GM23338 (cell line): ENCODE measurements around the gene DDIT3. TPM values are rescaled to one million over a fixed set of nuclear protein-coding genes. Genes with fewer than 3 reads are reported as not detected.
A peak's percentile ranks its signal among the peaks of the same experiment; 100 is the strongest.

Source experiments
- ATAC-seq: fragments of 200-7000 bp; cut with Tn5 transposase; 3 replicates; pipeline ENCODE4 v1.9.1; 2020
- DNase-seq: peaks from one replicate; pipeline ENCODE4 v3.0.0-alpha.2; 2015; ENCODE audit warnings: low spot score
- H2AFZ ChIP-seq: fragments of 200-600 bp; sonication (generic); 2 replicates; pipeline ENCODE4 v1.8.0; 2016; ENCODE audit warnings: antibody characterized with exemption, mild to moderate bottlenecking, moderate library complexity
- H3F3A ChIP-seq: fragments of 200-600 bp; sonication (generic); replicated peaks from 2 replicates; pipeline ENCODE4 v1.8.0; 2017; ENCODE audit warnings: antibody characterized with exemption, mixed run types, low read depth
- H3K27ac ChIP-seq: fragments of 200-600 bp; sonication (generic); 2 replicates; pipeline ENCODE4 v1.6.1; 2016; ENCODE audit warnings: low read depth
- H3K27me3 ChIP-seq: fragments of 200-600 bp; sonication (generic); 2 replicates; pipeline ENCODE4 v1.8.0; 2016; ENCODE audit warnings: mild to moderate bottlenecking, mixed run types, moderate library complexity; ENCODE audit not compliant: insufficient read depth
- H3K36me3 ChIP-seq: fragments of 200-600 bp; sonication (generic); 2 replicates; pipeline ENCODE4 v1.8.0; 2016; ENCODE audit warnings: mild to moderate bottlenecking; ENCODE audit not compliant: insufficient read depth
- H3K4me1 ChIP-seq: fragments of 200-600 bp; sonication (generic); 2 replicates; pipeline ENCODE4 v1.8.0; 2016; ENCODE audit warnings: mild to moderate bottlenecking, moderate library complexity; ENCODE audit not compliant: insufficient read depth
- H3K4me2 ChIP-seq: fragments of 200-600 bp; sonication (generic); 2 replicates; pipeline ENCODE4 v1.7.1; 2017; ENCODE audit warnings: mixed run types
- H3K4me3 ChIP-seq: fragments of 200-600 bp; sonication (generic); 2 replicates; pipeline ENCODE4 v1.6.1; 2016; ENCODE audit warnings: mixed run types
- H3K79me2 ChIP-seq: fragments of 200-600 bp; sonication (generic); replicated peaks from 2 replicates; pipeline ENCODE4 v1.8.0; 2017; ENCODE audit warnings: mild to moderate bottlenecking; ENCODE audit not compliant: insufficient read depth
- H3K9me2 ChIP-seq: fragments of 200-600 bp; sonication (generic); 2 replicates; pipeline ENCODE4 v1.8.0; 2017; ENCODE audit not compliant: insufficient read depth
- H4K20me1 ChIP-seq: fragments of 200-600 bp; sonication (generic); replicated peaks from 2 replicates; pipeline ENCODE4 v1.8.0; 2017; ENCODE audit warnings: mild to moderate bottlenecking; ENCODE audit not compliant: insufficient read depth
- H3K27ac Mint-ChIP-seq: 2 replicates; pipeline ENCODE4 v1.8.0; 2020; ENCODE audit warnings: inconsistent platforms, mild to moderate bottlenecking, moderate library complexity, mixed read lengths
- H3K27me3 Mint-ChIP-seq: 3 replicates; pipeline ENCODE4 v1.8.0; 2022; ENCODE audit warnings: low read depth, mild to moderate bottlenecking, moderate library complexity, mixed read lengths, inconsistent platforms; ENCODE audit not compliant: insufficient read depth, poor library complexity
- H3K36me3 Mint-ChIP-seq: 3 replicates; pipeline ENCODE4 v1.8.0; 2021; ENCODE audit warnings: low read depth, mild to moderate bottlenecking, inconsistent platforms, moderate library complexity, mixed read lengths
- H3K4me1 Mint-ChIP-seq: 3 replicates; pipeline ENCODE4 v1.8.0; 2020; ENCODE audit warnings: mild to moderate bottlenecking, inconsistent platforms, mixed read lengths
- H3K4me3 Mint-ChIP-seq: 3 replicates; pipeline ENCODE4 v1.8.0; 2021; ENCODE audit warnings: moderate library complexity, mild to moderate bottlenecking, inconsistent platforms, mixed read lengths
- H3K9me3 Mint-ChIP-seq: 3 replicates; pipeline ENCODE4 v1.8.0; 2020; ENCODE audit warnings: moderate library complexity, mild to moderate bottlenecking, inconsistent platforms, mixed read lengths
- CREB1 ChIP-seq: fragments of 250-450 bp; sonication (Bioruptor Pico); IDR thresholded peaks from 2 replicates; pipeline ENCODE4 v1.5.0; 2020; ENCODE audit warnings: low read depth, mild to moderate bottlenecking, moderate library complexity
- JUNB ChIP-seq: IDR thresholded peaks from one replicate; pipeline ENCODE4 v1.6.1; 2016; ENCODE audit warnings: antibody characterized with exemption; ENCODE audit not compliant: unreplicated experiment
- NANOG ChIP-seq: IDR thresholded peaks from 2 replicates; pipeline ENCODE4 v1.6.1; 2016; ENCODE audit warnings: antibody characterized with exemption, borderline replicate concordance
- STAT1 ChIP-seq: IDR thresholded peaks from one replicate; pipeline ENCODE4 v1.6.1; 2016; ENCODE audit warnings: antibody characterized with exemption; ENCODE audit not compliant: unreplicated experiment
- ZNF114 ChIP-seq: fragments of 250-450 bp; sonication (Bioruptor Pico); IDR thresholded peaks from 2 replicates; pipeline ENCODE4 v1.5.0; 2020; ENCODE audit warnings: mild to moderate bottlenecking, moderate library complexity
- ZNF331 ChIP-seq: fragments of 250-450 bp; sonication (Bioruptor Pico); IDR thresholded peaks from 2 replicates; pipeline ENCODE4 v1.5.0; 2020; ENCODE audit warnings: low read depth, mild to moderate bottlenecking, moderate library complexity
- polyA plus RNA-seq: library from polyadenylated mRNA; unstranded; fragments of >200 nt; fragmentation: Nextera tagmentation; extraction: Ambion mirVana; gene quantifications from 2 replicates; pipeline ENCODE4 v1.2.1, GENCODE V29; 2016
- total RNA-seq: library from RNA; depleted of rRNA; stranded (reverse); fragments of >200 nt; shearing (Covaris generic); gene quantifications from 2 replicates; pipeline ENCODE4 v1.2.3, GENCODE V29; 2014
- TF ChIP-seq, protein P1 (sequence below): fragments of 250-450 bp; sonication (Bioruptor Pico); IDR thresholded peaks from 2 replicates; pipeline ENCODE4 v1.5.0; 2020; ENCODE audit warnings: mild to moderate bottlenecking, moderate library complexity
- TF ChIP-seq, protein P2 (sequence below), 2 experiments: fragments of 200-600 bp in 1 of 2; sonication (generic) in 1 of 2; conservative IDR thresholded peaks; 2 replicates each; pipeline versions ENCODE4 v1.5.1 to v1.6.1; 2016 to 2017; ENCODE audit warnings: antibody characterized with exemption in 2 of 2, low read depth in 2 of 2, mild to moderate bottlenecking in 2 of 2, moderate library complexity in 1 of 2

Gene DDIT3
- total and polyA plus RNA-seq, 2 experiments from 2014 or later, result 3.9 to 12.5 TPM

DNA sequence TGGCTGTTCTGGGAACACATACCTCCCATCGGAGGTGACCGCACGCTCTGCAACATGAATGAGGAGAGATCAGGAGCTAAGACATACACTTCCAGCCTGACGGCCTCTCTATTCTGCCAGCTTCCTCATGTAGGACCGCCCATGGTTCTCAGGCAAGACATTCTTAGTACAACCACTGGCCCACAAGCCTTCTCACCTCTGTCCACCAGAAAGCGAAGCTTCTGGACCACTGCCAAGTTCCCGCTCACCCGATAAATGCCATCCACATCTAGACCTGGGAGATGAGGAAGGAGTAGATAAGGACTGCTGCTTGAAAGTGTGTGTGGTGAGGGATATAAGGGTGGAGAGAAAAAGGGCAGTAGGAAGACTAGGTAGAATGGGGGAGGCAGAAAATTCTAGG is 45.9 kb downstream of the DDIT3 start:
- peak overlapping the region; percentile 75; the same call in 2 of the 3 replicates for H3K4me3 Mint-ChIP-seq
- peaks cover 57% of the 10 kb centered on the region for H3K27me3 ChIP-seq
- peak overlapping the region; percentile 98; the same call in 1 of the 2 replicates for H3K4me2 ChIP-seq
- DNase-seq (no peak), ATAC-seq (no peak)
- H3F3A ChIP-seq, result peaks cover 9% of the 10 kb centered on the region
- peaks cover 28% of the 10 kb centered on the region for H3K4me1 ChIP-seq
- no peak overlapping the region for H2AFZ ChIP-seq
- H4K20me1 ChIP-seq, result no peaks in the 10 kb centered on the region
- no peaks in the 10 kb centered on the region for H3K9me2 ChIP-seq
- H3K4me3 ChIP-seq, result peak overlapping the region; percentile 82
- H3K27ac Mint-ChIP-seq, result no peak overlapping the region
- H3K27me3 Mint-ChIP-seq, result peaks cover 58% of the 10 kb centered on the region
- H3K79me2 ChIP-seq, result no peaks in the 10 kb centered on the region
- no peaks in the 10 kb centered on the region for H3K36me3 ChIP-seq
- H3K4me1 Mint-ChIP-seq, result peaks cover 39% of the 10 kb centered on the region
- H3K27ac ChIP-seq, result no peak overlapping the region
- H3K9me3 Mint-ChIP-seq, result no peaks in the 10 kb centered on the region; the same call in 2 of the 3 replicates
- H3K36me3 Mint-ChIP-seq, result peaks cover 8% of the 10 kb centered on the region; the same call in 2 of the 3 replicates
- TF ChIP-seq CREB1 (CRISPR knock-in tag), result no peak

DNA sequence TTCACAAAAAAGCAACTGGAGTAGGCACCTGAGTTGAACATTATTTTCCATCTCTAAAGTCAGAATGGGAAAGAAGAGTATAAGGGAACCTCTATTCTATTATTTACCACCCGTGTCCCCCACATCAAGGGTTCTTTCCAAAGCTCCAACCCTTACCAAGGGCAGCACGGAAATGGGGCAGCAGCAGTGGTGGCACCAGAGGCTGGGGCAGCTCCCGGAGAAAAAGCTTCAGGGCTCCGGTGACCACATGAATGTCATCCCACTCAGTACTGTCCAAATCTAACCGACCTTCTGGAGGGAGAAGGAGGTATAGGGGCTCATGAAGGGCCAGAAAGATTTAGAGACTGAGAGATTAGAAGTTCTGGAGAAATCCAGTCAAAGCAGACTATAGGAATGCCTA is 46.4 kb downstream of the DDIT3 start:
- Histone ChIP-seq H4K20me1 (no peaks in the 10 kb centered on the region), H3K9me2 (no peaks in the 10 kb centered on the region), H3F3A (peaks cover 9% of the 10 kb centered on the region), H3K4me1 (peaks cover 28% of the 10 kb centered on the region), H3K4me2 (no peak overlapping the region), H3K27ac (no peak overlapping the region), H3K27me3 (peaks cover 57% of the 10 kb centered on the region), H3K79me2 (no peaks in the 10 kb centered on the region), H2AFZ (no peak overlapping the region), H3K4me3 (no peak overlapping the region), H3K36me3 (no peaks in the 10 kb centered on the region)
- peaks cover 8% of the 10 kb centered on the region; the same call in 2 of the 3 replicates for H3K36me3 Mint-ChIP-seq
- H3K4me1 Mint-ChIP-seq, result peaks cover 39% of the 10 kb centered on the region
- H3K4me3 Mint-ChIP-seq, result no peak overlapping the region; the same call in 2 of the 3 replicates
- no peak for ATAC-seq
- DNase-seq, result no peak
- H3K27ac Mint-ChIP-seq, result no peak overlapping the region
- TF ChIP-seq ZNF331 (CRISPR knock-in tag) (no peak), NANOG (no peak), STAT1 (no peak), ZNF114 (no peak), JUNB (no peak)
- TF ChIP-seq, protein P1, sequence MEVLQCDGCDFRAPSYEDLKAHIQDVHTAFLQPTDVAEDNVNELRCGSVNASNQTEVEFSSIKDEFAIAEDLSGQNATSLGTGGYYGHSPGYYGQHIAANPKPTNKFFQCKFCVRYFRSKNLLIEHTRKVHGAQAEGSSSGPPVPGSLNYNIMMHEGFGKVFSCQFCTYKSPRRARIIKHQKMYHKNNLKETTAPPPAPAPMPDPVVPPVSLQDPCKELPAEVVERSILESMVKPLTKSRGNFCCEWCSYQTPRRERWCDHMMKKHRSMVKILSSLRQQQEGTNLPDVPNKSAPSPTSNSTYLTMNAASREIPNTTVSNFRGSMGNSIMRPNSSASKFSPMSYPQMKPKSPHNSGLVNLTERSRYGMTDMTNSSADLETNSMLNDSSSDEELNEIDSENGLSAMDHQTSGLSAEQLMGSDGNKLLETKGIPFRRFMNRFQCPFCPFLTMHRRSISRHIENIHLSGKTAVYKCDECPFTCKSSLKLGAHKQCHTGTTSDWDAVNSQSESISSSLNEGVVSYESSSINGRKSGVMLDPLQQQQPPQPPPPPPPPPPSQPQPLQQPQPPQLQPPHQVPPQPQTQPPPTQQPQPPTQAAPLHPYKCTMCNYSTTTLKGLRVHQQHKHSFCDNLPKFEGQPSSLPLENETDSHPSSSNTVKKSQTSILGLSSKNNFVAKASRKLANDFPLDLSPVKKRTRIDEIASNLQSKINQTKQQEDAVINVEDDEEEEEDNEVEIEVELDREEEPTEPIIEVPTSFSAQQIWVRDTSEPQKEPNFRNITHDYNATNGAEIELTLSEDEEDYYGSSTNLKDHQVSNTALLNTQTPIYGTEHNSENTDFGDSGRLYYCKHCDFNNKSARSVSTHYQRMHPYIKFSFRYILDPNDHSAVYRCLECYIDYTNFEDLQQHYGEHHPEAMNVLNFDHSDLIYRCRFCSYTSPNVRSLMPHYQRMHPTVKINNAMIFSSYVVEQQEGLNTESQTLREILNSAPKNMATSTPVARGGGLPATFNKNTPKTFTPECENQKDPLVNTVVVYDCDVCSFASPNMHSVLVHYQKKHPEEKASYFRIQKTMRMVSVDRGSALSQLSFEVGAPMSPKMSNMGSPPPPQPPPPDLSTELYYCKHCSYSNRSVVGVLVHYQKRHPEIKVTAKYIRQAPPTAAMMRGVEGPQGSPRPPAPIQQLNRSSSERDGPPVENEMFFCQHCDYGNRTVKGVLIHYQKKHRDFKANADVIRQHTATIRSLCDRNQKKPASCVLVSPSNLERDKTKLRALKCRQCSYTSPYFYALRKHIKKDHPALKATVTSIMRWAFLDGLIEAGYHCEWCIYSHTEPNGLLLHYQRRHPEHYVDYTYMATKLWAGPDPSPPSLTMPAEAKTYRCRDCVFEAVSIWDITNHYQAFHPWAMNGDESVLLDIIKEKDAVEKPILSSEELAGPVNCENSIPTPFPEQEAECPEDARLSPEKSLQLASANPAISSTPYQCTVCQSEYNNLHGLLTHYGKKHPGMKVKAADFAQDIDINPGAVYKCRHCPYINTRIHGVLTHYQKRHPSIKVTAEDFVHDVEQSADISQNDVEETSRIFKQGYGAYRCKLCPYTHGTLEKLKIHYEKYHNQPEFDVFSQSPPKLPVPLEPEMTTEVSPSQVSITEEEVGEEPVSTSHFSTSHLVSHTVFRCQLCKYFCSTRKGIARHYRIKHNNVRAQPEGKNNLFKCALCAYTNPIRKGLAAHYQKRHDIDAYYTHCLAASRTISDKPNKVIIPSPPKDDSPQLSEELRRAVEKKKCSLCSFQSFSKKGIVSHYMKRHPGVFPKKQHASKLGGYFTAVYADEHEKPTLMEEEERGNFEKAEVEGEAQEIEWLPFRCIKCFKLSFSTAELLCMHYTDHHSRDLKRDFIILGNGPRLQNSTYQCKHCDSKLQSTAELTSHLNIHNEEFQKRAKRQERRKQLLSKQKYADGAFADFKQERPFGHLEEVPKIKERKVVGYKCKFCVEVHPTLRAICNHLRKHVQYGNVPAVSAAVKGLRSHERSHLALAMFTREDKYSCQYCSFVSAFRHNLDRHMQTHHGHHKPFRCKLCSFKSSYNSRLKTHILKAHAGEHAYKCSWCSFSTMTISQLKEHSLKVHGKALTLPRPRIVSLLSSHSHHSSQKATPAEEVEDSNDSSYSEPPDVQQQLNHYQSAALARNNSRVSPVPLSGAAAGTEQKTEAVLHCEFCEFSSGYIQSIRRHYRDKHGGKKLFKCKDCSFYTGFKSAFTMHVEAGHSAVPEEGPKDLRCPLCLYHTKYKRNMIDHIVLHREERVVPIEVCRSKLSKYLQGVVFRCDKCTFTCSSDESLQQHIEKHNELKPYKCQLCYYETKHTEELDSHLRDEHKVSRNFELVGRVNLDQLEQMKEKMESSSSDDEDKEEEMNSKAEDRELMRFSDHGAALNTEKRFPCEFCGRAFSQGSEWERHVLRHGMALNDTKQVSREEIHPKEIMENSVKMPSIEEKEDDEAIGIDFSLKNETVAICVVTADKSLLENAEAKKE, result no peak
- TF ChIP-seq, protein P2, sequence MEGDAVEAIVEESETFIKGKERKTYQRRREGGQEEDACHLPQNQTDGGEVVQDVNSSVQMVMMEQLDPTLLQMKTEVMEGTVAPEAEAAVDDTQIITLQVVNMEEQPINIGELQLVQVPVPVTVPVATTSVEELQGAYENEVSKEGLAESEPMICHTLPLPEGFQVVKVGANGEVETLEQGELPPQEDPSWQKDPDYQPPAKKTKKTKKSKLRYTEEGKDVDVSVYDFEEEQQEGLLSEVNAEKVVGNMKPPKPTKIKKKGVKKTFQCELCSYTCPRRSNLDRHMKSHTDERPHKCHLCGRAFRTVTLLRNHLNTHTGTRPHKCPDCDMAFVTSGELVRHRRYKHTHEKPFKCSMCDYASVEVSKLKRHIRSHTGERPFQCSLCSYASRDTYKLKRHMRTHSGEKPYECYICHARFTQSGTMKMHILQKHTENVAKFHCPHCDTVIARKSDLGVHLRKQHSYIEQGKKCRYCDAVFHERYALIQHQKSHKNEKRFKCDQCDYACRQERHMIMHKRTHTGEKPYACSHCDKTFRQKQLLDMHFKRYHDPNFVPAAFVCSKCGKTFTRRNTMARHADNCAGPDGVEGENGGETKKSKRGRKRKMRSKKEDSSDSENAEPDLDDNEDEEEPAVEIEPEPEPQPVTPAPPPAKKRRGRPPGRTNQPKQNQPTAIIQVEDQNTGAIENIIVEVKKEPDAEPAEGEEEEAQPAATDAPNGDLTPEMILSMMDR (conservative IDR thresholded peaks at IDR 0.05; ENCODE audit: low read depth in 2 of 2), result no peak
- no peaks in the 10 kb centered on the region; the same call in 2 of the 3 replicates for H3K9me3 Mint-ChIP-seq
- peaks cover 58% of the 10 kb centered on the region for H3K27me3 Mint-ChIP-seq
